SKM-1 treated with dmso at 0.1 percent for 144 hours (cell line): ENCODE data around the gene CDC14A.

Experiments
- DNase-seq: peaks from one replicate; lab custom pipeline; 2025; ENCODE audit not compliant: unreplicated experiment; lab: John Stamatoyannopoulos, UW

CDC14A gene

GRCh38 chr1:100479620-100480338, 127.5 kb downstream of the CDC14A start:
- DNase-seq, result no peak

- no peak for DNase-seq
These were observed 129.0 kb downstream of the CDC14A start for GRCh38 chr1:100481303-100481702.

- no peak for DNase-seq
These were observed 129.9 kb downstream of the CDC14A start for GRCh38 chr1:100482167-100482566.

GRCh38 chr1:100482748-100483147, 130.4 kb downstream of the CDC14A start:
- DNase-seq, result no peak

GRCh38 chr1:100483230-100483629, 130.9 kb downstream of the CDC14A start:
- no peak for DNase-seq

GRCh38 chr1:100485855-100486258, 133.6 kb downstream of the CDC14A start:
- no peak for DNase-seq

- DNase-seq, result no peak
These were observed 142.2 kb downstream of the CDC14A start for GRCh38 chr1:100494393-100495084.

- no peak for DNase-seq
These were observed 144.6 kb downstream of the CDC14A start for GRCh38 chr1:100496896-100497295.

- no peak for DNase-seq
These were observed 145.5 kb downstream of the CDC14A start for GRCh38 chr1:100497796-100498195.

- no peak for DNase-seq
These were observed 147.0 kb downstream of the CDC14A start for GRCh38 chr1:100499194-100499811.

GRCh38 chr1:100502052-100502792, 149.9 kb downstream of the CDC14A start:
- no peak for DNase-seq

- DNase-seq, result no peak
These were observed 153.9 kb downstream of the CDC14A start for GRCh38 chr1:100506217-100506616.

GRCh38 chr1:100510451-100510850, 158.1 kb downstream of the CDC14A start:
- peak; percentile 68 for DNase-seq

GRCh38 chr1:100511058-100511457, 158.8 kb downstream of the CDC14A start:
- DNase-seq, result peak; percentile 91

- DNase-seq, result no peak
These were observed 159.5 kb downstream of the CDC14A start for GRCh38 chr1:100511773-100512172.

- DNase-seq, result no peak
These were observed 160.6 kb downstream of the CDC14A start for GRCh38 chr1:100512803-100513352.

GRCh38 chr1:100516857-100517256, 164.6 kb downstream of the CDC14A start:
- no peak for DNase-seq

- DNase-seq, result no peak
These were observed 165.2 kb downstream of the CDC14A start for GRCh38 chr1:100517515-100517914.

GRCh38 chr1:100518023-100518422, 165.7 kb downstream of the CDC14A start:
- no peak for DNase-seq

- peak; percentile 94 for DNase-seq
These were observed 170.8 kb downstream of the CDC14A start for GRCh38 chr1:100523038-100523652.

- no peak for DNase-seq
These were observed 172.0 kb downstream of the CDC14A start for GRCh38 chr1:100524355-100524754.
